Effector memory CD8-positive, alpha-beta T cell (primary cell): ENCODE measurements around the gene TMEM143.
A peak's percentile ranks its signal among the peaks of the same experiment; 100 is the strongest.
"Not testable (repeated sequence)": the region's sequence is repeated elsewhere in the genome, so short reads cannot be mapped to it uniquely, and the experiment has no call there.

Source experiments
- ATAC-seq: fragments of 150-1000 bp; cut with Tn5 transposase; replicated peaks from 2 replicates; pipeline ENCODE4 v1.10.0; 2021; ENCODE audit warnings: mild to moderate bottlenecking, moderate library complexity
- DNase-seq, 3 experiments: peaks; one replicate each; pipeline ENCODE4 v3.0.0; 2021
- H3K27ac Mint-ChIP-seq, 2 donors: one replicate each; pipeline ENCODE4 v1.8.0; 2022; ENCODE audit warnings: mild to moderate bottlenecking in 2 of 2, mixed read lengths in 2 of 2, moderate library complexity in 2 of 2
- H3K27me3 Mint-ChIP-seq, 2 donors: one replicate each; pipeline ENCODE4 v1.8.0; 2022; ENCODE audit warnings: mixed read lengths in 2 of 2
- H3K36me3 Mint-ChIP-seq: one replicate; pipeline ENCODE4 v1.8.0; 2022; ENCODE audit warnings: mild to moderate bottlenecking, moderate library complexity, mixed read lengths; ENCODE audit not compliant: insufficient read depth
- H3K4me1 Mint-ChIP-seq, 2 donors: one replicate each; pipeline ENCODE4 v1.8.0; 2022; ENCODE audit warnings: low read depth in 2 of 2, mixed read lengths in 2 of 2
- H3K4me3 Mint-ChIP-seq, 2 donors: one replicate each; pipeline ENCODE4 v1.8.0; 2022; ENCODE audit warnings: mild to moderate bottlenecking in 2 of 2, mixed read lengths in 2 of 2, moderate library complexity in 2 of 2
- H3K9me3 Mint-ChIP-seq, 2 donors: one replicate each; pipeline ENCODE4 v1.8.0; 2022; ENCODE audit warnings: mixed read lengths in 2 of 2

Gene TMEM143

GRCh38 chr19:48321622-48322591 is 41.8 kb downstream of the TMEM143 start:
- DNase-seq (peak; percentile 99 to 100 (median 100)), ATAC-seq (peak; percentile 69)
- Mint-ChIP-seq H3K27ac (peak overlapping the region; percentile 97 to 99), H3K4me1 (peaks cover 53 to 60% of the 10 kb centered on the region in 2 donors), H3K27me3 (no peaks in the 10 kb centered on the region), H3K4me3 (peak overlapping the region; percentile 81 to 86), H3K36me3 (peaks cover 43% of the 10 kb centered on the region), H3K9me3 (no peaks in the 10 kb centered on the region)

- peaks cover 48 to 54% of the 10 kb centered on the region in 2 donors for H3K4me1 Mint-ChIP-seq
- peak overlapping the region; percentile 81 to 86 for H3K4me3 Mint-ChIP-seq
- ATAC-seq (peak; percentile 56), DNase-seq (peak; percentile 88 to 95 (median 89))
- H3K27ac Mint-ChIP-seq, result peak overlapping the region; percentile 97 to 99
- H3K9me3 Mint-ChIP-seq, result no peaks in the 10 kb centered on the region
- H3K27me3 Mint-ChIP-seq, result no peaks in the 10 kb centered on the region
- H3K36me3 Mint-ChIP-seq, result peaks cover 36% of the 10 kb centered on the region
These were observed 42.4 kb downstream of the TMEM143 start for GRCh38 chr19:48321372-48321621.

DNA sequence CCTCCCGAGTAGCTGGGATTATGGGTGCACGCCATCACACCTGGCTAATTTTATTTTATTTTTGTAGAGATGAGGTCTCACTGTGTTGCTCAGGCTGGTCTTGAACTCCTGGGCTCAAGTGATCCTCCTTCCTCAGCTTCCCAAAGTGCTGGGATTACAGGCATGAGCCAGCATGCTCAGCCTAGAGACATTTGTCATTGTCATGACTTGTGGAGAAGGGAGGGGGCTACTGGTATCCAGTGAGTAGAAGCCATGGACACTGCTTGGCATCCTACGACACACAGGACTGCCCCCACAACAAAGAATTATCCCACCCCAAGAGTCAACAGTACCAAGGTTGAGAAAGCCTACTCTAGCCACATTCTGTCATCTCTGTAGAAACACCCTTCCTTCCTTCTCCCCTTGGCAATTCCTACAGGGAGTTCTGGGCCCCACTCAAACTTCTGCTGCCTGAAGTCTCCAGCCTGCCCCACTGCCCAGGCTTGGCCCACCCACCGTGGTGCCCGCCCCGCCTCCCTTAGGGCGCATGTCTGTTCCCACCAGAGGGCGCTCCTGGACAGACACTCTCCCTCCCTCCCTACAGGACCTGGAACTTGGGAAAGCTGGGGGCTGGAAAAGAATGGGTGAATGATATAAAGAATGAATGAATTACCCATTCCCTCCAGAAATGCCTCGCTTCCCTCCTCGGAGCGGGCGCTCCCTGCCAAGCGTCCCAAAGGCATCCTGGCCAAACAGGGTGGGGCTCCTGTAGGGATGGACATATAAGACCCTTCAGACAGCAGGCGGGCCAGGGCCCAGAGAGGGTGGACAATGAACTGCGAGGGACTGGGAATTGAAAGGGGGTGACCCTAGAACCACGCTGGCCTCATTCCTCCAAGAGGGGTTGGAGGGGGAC is 43.8 kb downstream of the TMEM143 start:
- peak; percentile 7 for ATAC-seq
- DNase-seq, result peak; percentile 76 to 83 (median 79)
- Mint-ChIP-seq H3K9me3 (no peaks in the 10 kb centered on the region), H3K4me3 (peak overlapping the region; percentile 81 to 86), H3K27me3 (no peaks in the 10 kb centered on the region), H3K36me3 (peaks cover 24% of the 10 kb centered on the region), H3K27ac (peak overlapping the region; percentile 97 to 99), H3K4me1 (peaks cover 38 to 45% of the 10 kb centered on the region in 2 donors)

- Mint-ChIP-seq H3K9me3 (no peaks in the 10 kb centered on the region), H3K4me1 (peaks cover 28 to 34% of the 10 kb centered on the region in 2 donors), H3K27ac (no peak overlapping the region), H3K27me3 (no peaks in the 10 kb centered on the region), H3K36me3 (peaks cover 18% of the 10 kb centered on the region), H3K4me3 (no peak overlapping the region)
- DNase-seq, result no peak
- no peak for ATAC-seq
These were observed 45.3 kb downstream of the TMEM143 start for GRCh38 chr19:48318286-48318987.

DNA sequence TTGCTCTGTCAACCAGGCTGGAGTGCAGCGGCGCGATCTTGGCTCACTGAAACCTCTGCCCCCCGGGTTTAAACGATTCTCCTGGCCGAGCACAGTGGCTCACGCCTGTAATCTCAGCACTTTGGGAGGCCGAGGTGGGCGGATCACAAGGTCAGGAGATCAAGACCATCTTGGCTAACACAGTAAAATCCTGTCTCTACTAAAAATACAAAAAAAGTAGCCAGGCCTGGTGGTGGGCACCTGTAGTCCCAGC is 46.1 kb downstream of the TMEM143 start:
- Mint-ChIP-seq H3K36me3 (peaks cover 18% of the 10 kb centered on the region), H3K4me1 (peaks cover 21 to 26% of the 10 kb centered on the region in 2 donors)
- H3K9me3 Mint-ChIP-seq, H3K27ac Mint-ChIP-seq, ATAC-seq, H3K4me3 Mint-ChIP-seq, DNase-seq, H3K27me3 Mint-ChIP-seq: not testable (repeated sequence)

DNA sequence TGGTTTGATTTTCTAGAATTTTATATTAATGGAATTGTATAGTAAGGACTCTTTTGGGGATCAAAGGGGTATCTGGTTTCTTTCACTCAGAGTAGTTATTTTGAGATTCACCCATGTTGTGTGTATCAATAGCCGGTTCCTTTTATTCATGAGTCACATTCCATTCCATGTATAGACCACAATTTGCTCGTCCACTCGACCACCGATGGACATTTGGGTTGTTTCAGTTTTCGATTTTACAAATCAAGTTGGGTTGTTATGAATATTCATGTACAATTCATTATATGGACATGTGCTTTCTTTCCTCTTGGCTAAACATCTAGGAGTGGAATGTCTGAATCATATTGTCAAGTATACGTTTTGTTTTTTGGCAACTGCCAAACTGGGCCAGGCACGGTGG is 48.0 kb downstream of the TMEM143 start:
- H3K27ac Mint-ChIP-seq, result no peak overlapping the region
- ATAC-seq (no peak), DNase-seq (no peak)
- H3K4me3 Mint-ChIP-seq, result no peak overlapping the region
- peaks cover 3% of the 10 kb centered on the region for H3K36me3 Mint-ChIP-seq
- peaks cover 9 to 10% of the 10 kb centered on the region in 2 donors for H3K4me1 Mint-ChIP-seq
- H3K27me3 Mint-ChIP-seq, result no peaks in the 10 kb centered on the region
- H3K9me3 Mint-ChIP-seq, result no peaks in the 10 kb centered on the region

DNA sequence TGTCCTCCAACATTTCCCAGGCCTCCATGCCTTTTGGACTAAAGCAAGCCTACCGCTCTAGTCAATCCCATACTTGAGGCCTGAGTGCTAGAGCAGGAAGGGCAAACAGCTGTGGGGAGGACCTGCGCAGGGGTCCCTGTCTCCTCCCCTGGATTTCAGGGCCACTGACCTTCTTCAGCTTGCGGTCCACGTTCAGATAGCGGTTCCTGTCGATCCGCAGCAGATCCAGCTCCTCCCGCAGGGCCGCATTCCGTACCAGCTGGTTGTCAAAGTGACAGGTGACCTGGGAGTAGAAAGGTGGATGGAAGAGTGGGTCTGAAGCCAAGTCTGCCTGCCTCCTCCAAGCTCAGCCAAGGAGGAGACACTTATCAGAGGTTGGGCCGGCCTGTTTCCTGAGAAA is 52.4 kb downstream of the TMEM143 start:
- Mint-ChIP-seq H3K4me1 (no peaks in the 10 kb centered on the region), H3K27me3 (peaks cover 0 to 6% of the 10 kb centered on the region in 2 donors), H3K36me3 (peaks cover 3% of the 10 kb centered on the region), H3K4me3 (no peak overlapping the region), H3K27ac (no peak overlapping the region), H3K9me3 (no peaks in the 10 kb centered on the region)
- ATAC-seq (no peak), DNase-seq (no peak)

DNA sequence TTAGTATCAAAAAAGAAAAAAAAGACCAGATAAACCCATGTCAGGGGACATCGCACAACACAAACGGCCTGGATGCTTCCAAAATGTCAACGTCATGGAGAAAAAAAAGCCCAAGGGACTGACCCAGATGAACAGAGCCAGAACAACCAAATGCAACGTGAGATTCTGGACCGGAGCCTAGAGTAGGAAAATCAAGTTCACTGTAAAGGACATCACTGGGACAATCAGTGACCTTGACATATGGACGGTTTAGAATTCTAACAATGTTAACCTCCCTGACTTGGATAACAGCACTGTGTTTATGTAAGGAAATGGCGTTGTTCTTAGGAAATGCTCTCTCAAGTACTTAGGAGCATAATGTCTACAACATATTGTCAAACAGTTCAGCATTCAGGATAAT is 53.5 kb downstream of the TMEM143 start:
- no peak overlapping the region for H3K27ac Mint-ChIP-seq
- H3K4me3 Mint-ChIP-seq, result no peak overlapping the region
- no peaks in the 10 kb centered on the region for H3K9me3 Mint-ChIP-seq
- no peaks in the 10 kb centered on the region for H3K4me1 Mint-ChIP-seq
- peaks cover 3% of the 10 kb centered on the region for H3K36me3 Mint-ChIP-seq
- ATAC-seq (no peak), DNase-seq (no peak)
- peaks cover 0 to 6% of the 10 kb centered on the region in 2 donors for H3K27me3 Mint-ChIP-seq

- H3K27me3 Mint-ChIP-seq, H3K4me3 Mint-ChIP-seq: not testable (repeated sequence)
These were observed 54.0 kb downstream of the TMEM143 start for GRCh38 chr19:48309731-48310130.

GRCh38 chr19:48308631-48309586 is 54.8 kb downstream of the TMEM143 start:
- no peaks in the 10 kb centered on the region for H3K4me1 Mint-ChIP-seq
- no peak overlapping the region for H3K27ac Mint-ChIP-seq
- peaks cover 5% of the 10 kb centered on the region for H3K36me3 Mint-ChIP-seq
- no peak overlapping the region for H3K4me3 Mint-ChIP-seq
- DNase-seq (no peak), ATAC-seq (no peak)
- no peaks in the 10 kb centered on the region for H3K9me3 Mint-ChIP-seq
- peaks cover 0 to 6% of the 10 kb centered on the region in 2 donors for H3K27me3 Mint-ChIP-seq

More at GRCh38 chr19:48309731-48310130, 54.0 kb downstream of the TMEM143 start:
- H3K27ac Mint-ChIP-seq, ATAC-seq, DNase-seq, H3K36me3 Mint-ChIP-seq, H3K4me1 Mint-ChIP-seq, H3K9me3 Mint-ChIP-seq: not testable (repeated sequence)

DNA sequence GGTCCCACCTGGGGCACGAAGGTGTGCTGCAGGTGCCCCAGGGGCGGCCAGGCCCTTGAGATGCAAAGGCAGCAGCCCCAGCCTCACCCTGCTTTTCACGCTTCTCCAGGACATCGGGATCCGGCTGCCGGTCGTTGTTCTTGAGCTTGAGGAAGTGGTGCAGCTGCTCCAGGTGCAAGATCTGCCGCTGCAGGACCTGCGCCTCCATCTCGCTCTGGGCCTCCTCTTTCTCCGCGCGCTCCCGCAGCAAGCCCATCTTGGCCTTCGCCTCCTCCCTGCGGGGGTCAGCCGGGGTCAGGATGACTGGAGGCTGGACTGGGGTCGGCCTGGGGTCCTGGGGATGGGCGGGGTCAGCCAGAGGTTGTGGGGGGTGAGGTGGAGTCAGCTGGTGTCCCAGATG is 59.9 kb downstream of the TMEM143 start:
- no peaks in the 10 kb centered on the region for H3K9me3 Mint-ChIP-seq
- H3K36me3 Mint-ChIP-seq, result peaks cover 4% of the 10 kb centered on the region
- DNase-seq (no peak), ATAC-seq (no peak)
- H3K27me3 Mint-ChIP-seq, result no peaks in the 10 kb centered on the region
- H3K4me3 Mint-ChIP-seq, result no peak overlapping the region
- H3K4me1 Mint-ChIP-seq, result no peaks in the 10 kb centered on the region
- no peak overlapping the region for H3K27ac Mint-ChIP-seq

GRCh38 chr19:48303367-48303766 is 60.4 kb downstream of the TMEM143 start:
- no peak for ATAC-seq
- Mint-ChIP-seq H3K27ac (no peak overlapping the region), H3K9me3 (no peaks in the 10 kb centered on the region), H3K4me1 (no peaks in the 10 kb centered on the region), H3K36me3 (peaks cover 4% of the 10 kb centered on the region), H3K4me3 (no peak overlapping the region), H3K27me3 (no peaks in the 10 kb centered on the region)
- no peak for DNase-seq
